Measurements from ENCODE around the gene HBM.
"Not testable (repeated sequence)": the region's sequence is repeated elsewhere in the genome, so short reads cannot be mapped to it uniquely, and the experiment has no call there.

DNA sequence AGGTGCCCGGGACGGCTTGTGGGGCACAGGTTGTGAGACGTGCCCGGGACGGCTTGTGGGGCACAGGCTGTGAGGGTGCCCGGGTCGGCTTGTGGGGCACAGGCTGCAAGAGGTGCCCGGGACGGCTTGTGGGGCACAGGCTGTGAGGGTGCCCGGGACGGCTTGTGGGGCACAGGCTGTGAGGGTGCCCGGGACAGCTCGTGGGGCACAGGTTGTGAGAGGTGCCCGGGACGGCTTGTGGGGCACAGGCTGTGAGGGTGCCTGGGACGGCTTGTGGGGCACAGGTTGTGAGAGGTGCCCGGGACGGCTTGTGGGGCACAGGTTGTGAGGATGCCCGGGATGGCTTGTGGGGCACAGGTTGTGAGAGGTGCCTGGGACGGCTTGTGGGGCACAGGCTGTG, 5.5 kb upstream of the HBM start:
- TF ChIP-seq RARB, ISL1, ZNF8, ZFP30 (CRISPR knock-in tag; IDR thresholded peaks at IDR 0.05): not testable (repeated sequence)
- TF ChIP-seq, protein P1, sequence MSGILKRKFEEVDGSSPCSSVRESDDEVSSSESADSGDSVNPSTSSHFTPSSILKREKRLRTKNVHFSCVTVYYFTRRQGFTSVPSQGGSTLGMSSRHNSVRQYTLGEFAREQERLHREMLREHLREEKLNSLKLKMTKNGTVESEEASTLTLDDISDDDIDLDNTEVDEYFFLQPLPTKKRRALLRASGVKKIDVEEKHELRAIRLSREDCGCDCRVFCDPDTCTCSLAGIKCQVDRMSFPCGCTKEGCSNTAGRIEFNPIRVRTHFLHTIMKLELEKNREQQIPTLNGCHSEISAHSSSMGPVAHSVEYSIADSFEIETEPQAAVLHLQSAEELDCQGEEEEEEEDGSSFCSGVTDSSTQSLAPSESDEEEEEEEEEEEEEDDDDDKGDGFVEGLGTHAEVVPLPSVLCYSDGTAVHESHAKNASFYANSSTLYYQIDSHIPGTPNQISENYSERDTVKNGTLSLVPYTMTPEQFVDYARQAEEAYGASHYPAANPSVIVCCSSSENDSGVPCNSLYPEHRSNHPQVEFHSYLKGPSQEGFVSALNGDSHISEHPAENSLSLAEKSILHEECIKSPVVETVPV (CRISPR knock-in tag; IDR thresholded peaks at IDR 0.05), result not testable (repeated sequence)

Measured in SK-N-SH treated with all-trans-retinoic acid at 6 μM for 48 hours (cell line).